Keratinocyte (primary cell): Measurements from ENCODE around the gene SF1. TPM values are rescaled to one million over a fixed set of nuclear protein-coding genes. Genes with fewer than 3 reads are reported as not detected.

Experiments used
- DNase-seq: peaks from one replicate; pipeline ENCODE4 v3.0.0-alpha.2; 2011; ENCODE audit warnings: low read depth, missing footprints, low spot score
- FAIRE-seq: peaks from 2 replicates; lab custom pipeline; 2011; peaks lifted over from hg19 to GRCh38; lab: Jason Lieb, UNC
- H2AFZ ChIP-seq: 2 replicates; pipeline ENCODE4 v1.6.0; 2012; ENCODE audit warnings: low read length, control low read depth, inconsistent platforms; ENCODE audit not compliant: control insufficient read depth
- H3K27ac ChIP-seq: 2 replicates; pipeline ENCODE4 v1.5.1; 2011; ENCODE audit warnings: low read length; ENCODE audit not compliant: control insufficient read depth, insufficient read depth
- H3K27me3 ChIP-seq: 3 replicates; pipeline ENCODE4 v1.6.0; 2011; ENCODE audit warnings: low read length; ENCODE audit not compliant: control insufficient read depth, insufficient read depth; ENCODE audit errors: extremely low read depth
- H3K36me3 ChIP-seq, 2 experiments: 2 replicates in 1 of 2; 3 replicates in 1 of 2; pipeline ENCODE4 v1.5.1; 2011; ENCODE audit warnings: low read length in 2 of 2, mild to moderate bottlenecking in 1 of 2; ENCODE audit not compliant: control insufficient read depth in 2 of 2, insufficient read depth in 2 of 2; ENCODE audit errors: extremely low read depth in 1 of 2
- H3K4me1 ChIP-seq: 3 replicates; pipeline ENCODE4 v1.5.1; 2011; ENCODE audit warnings: low read length; ENCODE audit not compliant: control insufficient read depth, insufficient read depth; ENCODE audit errors: extremely low read depth
- H3K4me2 ChIP-seq: 3 replicates; pipeline ENCODE4 v1.6.0; 2011; ENCODE audit warnings: low read depth, low read length; ENCODE audit not compliant: control insufficient read depth, insufficient read depth; ENCODE audit errors: extremely low read depth
- H3K4me3 ChIP-seq, 3 experiments: fragments of 200-600 bp in 1 of 3; sonication (generic) in 1 of 3; 2 replicates in 2 of 3; 3 replicates in 1 of 3; pipeline ENCODE4 v1.5.1; 2011 to 2016; ENCODE audit warnings: low read length in 3 of 3, mild to moderate bottlenecking in 3 of 3, control low read depth in 2 of 3, inconsistent platforms in 1 of 3, low read depth in 1 of 3, mixed read lengths in 1 of 3, mixed run types in 1 of 3, moderate library complexity in 1 of 3; ENCODE audit not compliant: control insufficient read depth in 2 of 3, insufficient read depth in 2 of 3; ENCODE audit errors: extremely low read depth in 1 of 3
- H3K79me2 ChIP-seq: 2 replicates; pipeline ENCODE4 v1.6.0; 2012; ENCODE audit warnings: low read length; ENCODE audit not compliant: control insufficient read depth, insufficient read depth
- H3K9ac ChIP-seq: 3 replicates; pipeline ENCODE4 v1.6.0; 2011; ENCODE audit warnings: low read length; ENCODE audit not compliant: control insufficient read depth, insufficient read depth; ENCODE audit errors: extremely low read depth
- H3K9me1 ChIP-seq: 3 replicates; pipeline ENCODE4 v1.6.0; 2011; ENCODE audit warnings: low read length; ENCODE audit not compliant: control insufficient read depth, insufficient read depth; ENCODE audit errors: extremely low read depth
- H3K9me3 ChIP-seq: 2 replicates; pipeline ENCODE4 v1.5.1; 2012; ENCODE audit warnings: low read depth, low read length; ENCODE audit not compliant: control insufficient read depth
- H4K20me1 ChIP-seq: 3 replicates; pipeline ENCODE4 v1.6.0; 2011; ENCODE audit warnings: low read length; ENCODE audit not compliant: control insufficient read depth, insufficient read depth; ENCODE audit errors: extremely low read depth
- EZH2 ChIP-seq: IDR thresholded peaks from one replicate; pipeline ENCODE4 v1.6.1; 2012; ENCODE audit warnings: inconsistent platforms, mild to moderate bottlenecking, low read length, moderate library complexity
- dilution Hi-C: fragments of 300-500 bp; cut with MboI; formaldehyde crosslinking; loops from one replicate; pipeline ENCODE4 v1.7.0; 2020; ENCODE audit warnings: low sequenced_read_pairs; ENCODE audit not compliant: extremely low pct_ligation_motif_present
- polyA plus RNA-seq, 5 experiments: library from polyadenylated mRNA; depleted of rRNA in 3 of 5; stranded (reverse) in 3 of 5; stranded (forward) in 1 of 5; unstranded in 1 of 5; fragments of >200 nt; gene quantifications; 1 replicate in 1 of 5; 2 replicates in 3 of 5; 3 replicates in 1 of 5; pipeline versions ENCODE4 v1.2.1 to v1.2.3, GENCODE V29; 2011 to 2012; ENCODE audit warnings: missing spikeins in 2 of 5, low read depth in 1 of 5, low replicate concordance in 1 of 5
- TF ChIP-seq, protein P1 (sequence below), 3 experiments: IDR thresholded peaks in 1 of 3; conservative IDR thresholded peaks in 1 of 3; optimal IDR thresholded peaks in 1 of 3; 2 replicates in 2 of 3; 3 replicates in 1 of 3; pipeline versions ENCODE3 to v1.5.1; 2011; ENCODE audit warnings: low read length in 3 of 3, mild to moderate bottlenecking in 3 of 3, moderate library complexity in 2 of 3, control low read depth in 1 of 3, inconsistent platforms in 1 of 3; ENCODE audit not compliant: insufficient read depth in 2 of 3; ENCODE audit errors: extremely low read depth in 1 of 3

The SF1 gene
- polyA plus RNA-seq, 1 donor (not counting 4 experiments of a cell fraction or from before 2014, with no cell fraction given), result 54.5 TPM

DNA sequence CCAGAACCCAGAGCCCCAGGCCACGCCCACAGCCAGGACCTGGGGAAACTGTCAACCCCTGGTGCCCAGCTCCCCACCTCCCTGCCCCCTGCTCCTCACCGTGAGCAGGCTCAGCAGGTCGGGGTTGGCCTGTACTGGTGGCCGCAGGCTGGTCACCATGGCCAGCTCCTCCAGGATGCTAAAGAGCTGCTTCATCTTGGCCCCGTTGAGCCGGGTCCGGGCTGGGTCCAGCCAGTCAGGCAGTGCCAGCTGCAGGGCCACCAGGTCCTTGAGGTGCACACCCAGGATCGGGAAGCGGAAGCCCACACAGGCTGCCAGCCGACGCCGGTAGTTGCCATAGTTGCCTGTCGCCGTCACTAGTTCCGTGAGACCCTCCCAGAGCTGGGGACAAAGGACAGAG, 41.7 kb downstream of the SF1 start:
- Histone ChIP-seq H3K9me1 (no peaks in the 10 kb centered on the region), H4K20me1 (no peaks in the 10 kb centered on the region), H3K4me3 (no peak overlapping the region), H3K4me1 (no peaks in the 10 kb centered on the region), H3K27me3 (peaks cover 35% of the 10 kb centered on the region), H3K36me3 (no peaks in the 10 kb centered on the region), H3K27ac (no peak overlapping the region), H3K79me2 (no peaks in the 10 kb centered on the region), H3K9me3 (no peaks in the 10 kb centered on the region), H3K4me2 (no peak overlapping the region), H3K9ac (no peak overlapping the region), H2AFZ (no peak overlapping the region)
- TF ChIP-seq EZH2, result no peak
- TF ChIP-seq, protein P1, sequence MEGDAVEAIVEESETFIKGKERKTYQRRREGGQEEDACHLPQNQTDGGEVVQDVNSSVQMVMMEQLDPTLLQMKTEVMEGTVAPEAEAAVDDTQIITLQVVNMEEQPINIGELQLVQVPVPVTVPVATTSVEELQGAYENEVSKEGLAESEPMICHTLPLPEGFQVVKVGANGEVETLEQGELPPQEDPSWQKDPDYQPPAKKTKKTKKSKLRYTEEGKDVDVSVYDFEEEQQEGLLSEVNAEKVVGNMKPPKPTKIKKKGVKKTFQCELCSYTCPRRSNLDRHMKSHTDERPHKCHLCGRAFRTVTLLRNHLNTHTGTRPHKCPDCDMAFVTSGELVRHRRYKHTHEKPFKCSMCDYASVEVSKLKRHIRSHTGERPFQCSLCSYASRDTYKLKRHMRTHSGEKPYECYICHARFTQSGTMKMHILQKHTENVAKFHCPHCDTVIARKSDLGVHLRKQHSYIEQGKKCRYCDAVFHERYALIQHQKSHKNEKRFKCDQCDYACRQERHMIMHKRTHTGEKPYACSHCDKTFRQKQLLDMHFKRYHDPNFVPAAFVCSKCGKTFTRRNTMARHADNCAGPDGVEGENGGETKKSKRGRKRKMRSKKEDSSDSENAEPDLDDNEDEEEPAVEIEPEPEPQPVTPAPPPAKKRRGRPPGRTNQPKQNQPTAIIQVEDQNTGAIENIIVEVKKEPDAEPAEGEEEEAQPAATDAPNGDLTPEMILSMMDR (optimal IDR thresholded peaks at IDR 0.05 in 1 of 3, IDR thresholded peaks at IDR 0.05 in 1 of 3, conservative IDR thresholded peaks at IDR 0.05 in 1 of 3; ENCODE audit: extremely low read depth in 1 of 3, insufficient read depth in 2 of 3, low read length in 3 of 3), result no peak
- DNase-seq (no peak), FAIRE-seq (no peak)
- dilution Hi-C loops, result no loop called here

DNA sequence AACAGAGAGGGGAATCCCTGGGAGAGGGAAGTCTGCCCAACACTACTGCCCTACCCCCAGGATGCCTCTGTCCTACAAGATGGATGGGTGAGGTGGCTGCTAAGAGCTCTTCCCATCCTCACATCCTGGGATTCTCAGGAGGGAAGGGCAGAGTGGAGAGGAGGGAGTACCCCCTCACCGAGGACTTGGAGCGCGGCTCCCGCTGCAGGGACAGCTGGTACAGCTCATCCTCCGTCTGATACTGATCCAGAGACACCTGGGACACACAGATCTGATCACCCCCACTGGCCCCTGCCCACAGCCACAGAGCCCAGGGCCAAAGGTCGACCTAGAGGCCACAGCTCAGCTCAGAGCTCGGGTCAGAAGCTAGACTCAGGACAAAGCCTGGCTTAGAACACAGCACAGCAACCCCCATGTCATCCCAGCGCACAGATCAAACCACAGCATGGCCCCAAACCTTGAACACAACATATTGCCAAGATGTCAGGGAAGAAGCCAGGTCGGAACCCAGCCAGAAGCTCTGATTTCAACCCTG, 42.5 kb downstream of the SF1 start:
- H4K20me1 ChIP-seq, result no peaks in the 10 kb centered on the region
- no peak overlapping the region for H3K9ac ChIP-seq
- no peak for FAIRE-seq
- no peak for TF ChIP-seq EZH2
- TF ChIP-seq, protein P1 (optimal IDR thresholded peaks at IDR 0.05 in 1 of 3, IDR thresholded peaks at IDR 0.05 in 1 of 3, conservative IDR thresholded peaks at IDR 0.05 in 1 of 3; ENCODE audit: extremely low read depth in 1 of 3, insufficient read depth in 2 of 3, low read length in 3 of 3), result no peak
- H2AFZ ChIP-seq, result no peak overlapping the region
- H3K27ac ChIP-seq, result no peak overlapping the region
- peaks cover 28% of the 10 kb centered on the region for H3K27me3 ChIP-seq
- H3K4me2 ChIP-seq, result no peak overlapping the region
- dilution Hi-C loops, result no loop called here
- H3K36me3 ChIP-seq, result no peaks in the 10 kb centered on the region
- no peaks in the 10 kb centered on the region for H3K9me3 ChIP-seq
- H3K9me1 ChIP-seq, result no peaks in the 10 kb centered on the region
- no peaks in the 10 kb centered on the region for H3K4me1 ChIP-seq
- no peak for DNase-seq
- H3K79me2 ChIP-seq, result no peaks in the 10 kb centered on the region
- H3K4me3 ChIP-seq, result no peak overlapping the region
